OCI-M1 (cell line): ENCODE measurements around the gene ZNF133.

Experiments
- DNase-seq: peaks from one replicate; lab custom pipeline; 2025; lab: John Stamatoyannopoulos, UW

The ZNF133 gene

DNA sequence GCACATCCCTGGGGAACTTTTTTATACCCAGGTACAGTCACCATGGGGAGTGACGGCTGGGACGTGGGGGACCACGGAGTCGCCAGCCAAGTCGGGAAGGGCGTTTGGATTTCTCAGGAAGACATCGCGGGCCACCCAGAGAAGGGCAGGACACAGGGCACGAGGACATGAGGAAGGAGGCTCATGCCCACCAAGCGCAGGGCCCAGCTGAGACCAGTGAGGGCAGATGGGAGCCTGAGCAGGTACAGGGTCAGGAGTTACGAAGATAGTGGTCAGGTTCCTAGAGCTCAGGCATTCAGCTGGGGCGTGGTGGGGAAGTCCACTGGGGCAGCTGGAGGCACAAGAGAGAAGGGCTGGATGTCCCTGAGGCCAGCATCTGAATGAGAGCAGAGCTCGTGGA lies 74.6 kb downstream of the ZNF133 start:
- DNase-seq: no peak

DNA sequence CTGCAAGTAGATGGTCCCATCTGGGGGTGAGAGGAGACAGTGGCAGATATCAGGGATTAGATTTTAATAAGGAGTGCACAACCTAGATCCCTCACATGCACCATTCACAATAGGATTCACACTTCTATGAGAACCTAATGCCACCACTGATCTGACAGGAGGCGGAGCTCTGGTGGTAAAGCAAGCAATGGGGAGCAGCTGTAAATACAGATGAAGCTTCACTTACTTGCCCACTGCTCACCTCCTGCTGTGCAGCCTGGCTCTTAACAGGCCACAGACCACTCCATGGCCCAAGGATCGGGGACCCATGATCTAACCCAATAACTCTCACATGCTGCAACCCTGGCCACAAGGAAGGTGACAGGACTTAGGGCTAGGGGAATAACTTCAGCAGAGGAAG lies 75.4 kb downstream of the ZNF133 start:
- no peak for DNase-seq

DNA sequence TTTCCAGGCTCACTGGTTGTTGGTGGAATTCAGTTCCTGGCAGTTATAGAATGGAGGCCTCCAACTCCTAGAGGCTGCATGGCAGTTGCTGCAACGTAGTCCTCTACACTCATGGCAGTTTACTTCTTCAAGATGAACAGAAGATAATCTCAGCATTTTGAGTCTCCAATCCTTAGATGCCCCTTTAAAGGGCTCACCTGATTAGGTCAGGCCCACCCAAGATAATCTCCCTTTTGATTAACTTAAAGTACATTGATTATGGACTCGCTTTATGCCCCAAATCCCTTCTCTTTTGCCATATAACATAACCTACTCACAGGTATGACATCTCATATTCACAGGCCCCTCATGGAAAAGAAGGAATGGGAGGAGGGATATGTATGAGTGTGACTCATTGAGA lies 76.4 kb downstream of the ZNF133 start:
- no peak for DNase-seq
